A673 (cell line): Measurements from ENCODE around the gene MAP4K5.

Source experiments
- EZH2 ChIP-seq: fragments of 200-600 bp; sonication (generic); IDR thresholded peaks from 2 replicates; pipeline ENCODE4 v1.6.1; 2017; ENCODE audit warnings: borderline replicate concordance, low read depth, mild to moderate bottlenecking, mixed read lengths, antibody characterized with exemption, low read length; ENCODE audit not compliant: poor library complexity, severe bottlenecking
- TF ChIP-seq, protein P1 (sequence below): fragments of 300-800, 200-600 bp; sonication (generic); conservative IDR thresholded peaks from 2 replicates; pipeline ENCODE4 v1.5.1; 2017; ENCODE audit warnings: low read depth, mild to moderate bottlenecking, antibody characterized with exemption, low read length, moderate library complexity, mixed read lengths

DNA sequence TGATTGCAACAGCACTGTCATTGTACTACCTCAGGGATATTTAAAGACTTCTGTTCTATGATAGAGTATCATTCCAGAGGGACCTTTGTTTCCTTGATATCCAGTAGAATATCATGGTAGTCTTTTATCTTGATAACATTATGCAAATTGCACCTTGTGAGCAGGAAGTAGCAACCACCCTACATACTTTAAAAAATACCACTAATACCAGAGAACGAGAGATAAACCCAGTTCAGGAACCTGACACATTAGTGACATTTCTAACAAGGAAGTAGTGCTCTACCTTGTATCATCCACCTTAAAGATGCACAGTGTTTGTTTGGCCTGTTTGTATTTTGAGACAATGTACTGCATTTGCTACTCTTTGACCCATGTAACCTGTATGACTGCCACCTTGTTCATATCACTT lies 8.8 kb upstream of the MAP4K5 start:
- TF ChIP-seq, protein P1, sequence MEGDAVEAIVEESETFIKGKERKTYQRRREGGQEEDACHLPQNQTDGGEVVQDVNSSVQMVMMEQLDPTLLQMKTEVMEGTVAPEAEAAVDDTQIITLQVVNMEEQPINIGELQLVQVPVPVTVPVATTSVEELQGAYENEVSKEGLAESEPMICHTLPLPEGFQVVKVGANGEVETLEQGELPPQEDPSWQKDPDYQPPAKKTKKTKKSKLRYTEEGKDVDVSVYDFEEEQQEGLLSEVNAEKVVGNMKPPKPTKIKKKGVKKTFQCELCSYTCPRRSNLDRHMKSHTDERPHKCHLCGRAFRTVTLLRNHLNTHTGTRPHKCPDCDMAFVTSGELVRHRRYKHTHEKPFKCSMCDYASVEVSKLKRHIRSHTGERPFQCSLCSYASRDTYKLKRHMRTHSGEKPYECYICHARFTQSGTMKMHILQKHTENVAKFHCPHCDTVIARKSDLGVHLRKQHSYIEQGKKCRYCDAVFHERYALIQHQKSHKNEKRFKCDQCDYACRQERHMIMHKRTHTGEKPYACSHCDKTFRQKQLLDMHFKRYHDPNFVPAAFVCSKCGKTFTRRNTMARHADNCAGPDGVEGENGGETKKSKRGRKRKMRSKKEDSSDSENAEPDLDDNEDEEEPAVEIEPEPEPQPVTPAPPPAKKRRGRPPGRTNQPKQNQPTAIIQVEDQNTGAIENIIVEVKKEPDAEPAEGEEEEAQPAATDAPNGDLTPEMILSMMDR: no peak
- no peak for TF ChIP-seq EZH2
